ENCODE measurements around the gene PDZD2. TPM values are rescaled to one million over a fixed set of nuclear protein-coding genes. Genes with fewer than 3 reads are reported as not detected.

PDZD2 gene
- total and polyA plus RNA-seq, 2 experiments from 2014 or later: 8.3 to 16.9 TPM

DNA sequence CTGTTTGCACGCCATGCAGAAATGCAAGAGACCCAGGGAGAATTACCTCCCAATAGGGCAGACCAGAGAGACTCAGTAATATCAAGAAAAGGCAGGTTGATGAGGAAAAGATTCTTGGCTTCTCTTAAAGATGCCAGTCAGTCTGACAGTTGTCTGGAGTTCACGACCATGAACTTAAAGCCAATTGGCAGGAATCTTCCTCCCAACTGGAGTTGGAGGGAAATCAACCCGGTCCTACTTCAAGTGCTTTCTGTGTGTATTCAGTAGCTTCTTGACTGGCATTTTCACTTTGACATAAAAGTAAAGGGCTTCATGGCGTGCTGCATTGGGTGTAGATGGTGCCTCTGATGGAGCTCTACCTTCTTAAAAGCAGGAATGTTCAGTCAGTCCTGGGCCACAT is 390.9 kb downstream of the PDZD2 start:
- H3K36me3 Mint-ChIP-seq (ENCODE audit: low read depth): no peaks in the 10 kb centered on the region; the same call in 2 of the 3 replicates
- Histone ChIP-seq H3K27me3 (ENCODE audit: insufficient read depth) (no peaks in the 10 kb centered on the region), H3K4me3 (no peak overlapping the region), H3K4me2 (no peak overlapping the region), H3K27ac (ENCODE audit: low read depth) (no peak overlapping the region), H3K9me2 (ENCODE audit: insufficient read depth) (no peaks in the 10 kb centered on the region), H3K4me1 (ENCODE audit: insufficient read depth) (peaks cover 34% of the 10 kb centered on the region), H4K20me1 (replicated peaks; ENCODE audit: insufficient read depth) (no peaks in the 10 kb centered on the region), H2AFZ (no peak overlapping the region), H3F3A (replicated peaks; ENCODE audit: low read depth) (no peaks in the 10 kb centered on the region), H3K79me2 (replicated peaks; ENCODE audit: insufficient read depth) (no peaks in the 10 kb centered on the region), H3K36me3 (ENCODE audit: insufficient read depth) (no peaks in the 10 kb centered on the region)
- H3K27me3 Mint-ChIP-seq (ENCODE audit: insufficient read depth, low read depth, poor library complexity): peaks cover 3% of the 10 kb centered on the region
- no peak overlapping the region for H3K4me3 Mint-ChIP-seq
- H3K9me3 Mint-ChIP-seq: no peaks in the 10 kb centered on the region
- DNase-seq (ENCODE audit: low spot score): no peak
- H3K27ac Mint-ChIP-seq: no peak overlapping the region
- peaks cover 25% of the 10 kb centered on the region for H3K4me1 Mint-ChIP-seq
- no peak for ATAC-seq
- TF ChIP-seq, protein P1, sequence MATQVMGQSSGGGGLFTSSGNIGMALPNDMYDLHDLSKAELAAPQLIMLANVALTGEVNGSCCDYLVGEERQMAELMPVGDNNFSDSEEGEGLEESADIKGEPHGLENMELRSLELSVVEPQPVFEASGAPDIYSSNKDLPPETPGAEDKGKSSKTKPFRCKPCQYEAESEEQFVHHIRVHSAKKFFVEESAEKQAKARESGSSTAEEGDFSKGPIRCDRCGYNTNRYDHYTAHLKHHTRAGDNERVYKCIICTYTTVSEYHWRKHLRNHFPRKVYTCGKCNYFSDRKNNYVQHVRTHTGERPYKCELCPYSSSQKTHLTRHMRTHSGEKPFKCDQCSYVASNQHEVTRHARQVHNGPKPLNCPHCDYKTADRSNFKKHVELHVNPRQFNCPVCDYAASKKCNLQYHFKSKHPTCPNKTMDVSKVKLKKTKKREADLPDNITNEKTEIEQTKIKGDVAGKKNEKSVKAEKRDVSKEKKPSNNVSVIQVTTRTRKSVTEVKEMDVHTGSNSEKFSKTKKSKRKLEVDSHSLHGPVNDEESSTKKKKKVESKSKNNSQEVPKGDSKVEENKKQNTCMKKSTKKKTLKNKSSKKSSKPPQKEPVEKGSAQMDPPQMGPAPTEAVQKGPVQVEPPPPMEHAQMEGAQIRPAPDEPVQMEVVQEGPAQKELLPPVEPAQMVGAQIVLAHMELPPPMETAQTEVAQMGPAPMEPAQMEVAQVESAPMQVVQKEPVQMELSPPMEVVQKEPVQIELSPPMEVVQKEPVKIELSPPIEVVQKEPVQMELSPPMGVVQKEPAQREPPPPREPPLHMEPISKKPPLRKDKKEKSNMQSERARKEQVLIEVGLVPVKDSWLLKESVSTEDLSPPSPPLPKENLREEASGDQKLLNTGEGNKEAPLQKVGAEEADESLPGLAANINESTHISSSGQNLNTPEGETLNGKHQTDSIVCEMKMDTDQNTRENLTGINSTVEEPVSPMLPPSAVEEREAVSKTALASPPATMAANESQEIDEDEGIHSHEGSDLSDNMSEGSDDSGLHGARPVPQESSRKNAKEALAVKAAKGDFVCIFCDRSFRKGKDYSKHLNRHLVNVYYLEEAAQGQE (IDR thresholded peaks at IDR 0.05; ENCODE audit: unreplicated experiment): no peak
- TF ChIP-seq POLR2AphosphoS5 (IDR thresholded peaks at IDR 0.05; ENCODE audit: low read depth) (no peak), CREB1 (CRISPR knock-in tag; IDR thresholded peaks at IDR 0.05; ENCODE audit: low read depth) (no peak), JUNB (IDR thresholded peaks at IDR 0.05; ENCODE audit: unreplicated experiment) (no peak), CTCF (conservative IDR thresholded peaks at IDR 0.05; ENCODE audit: low read depth in 2 of 2) (no peak), NANOG (IDR thresholded peaks at IDR 0.05; ENCODE audit: borderline replicate concordance) (no peak), STAT1 (IDR thresholded peaks at IDR 0.05; ENCODE audit: unreplicated experiment) (no peak), EZH2phosphoT487 (IDR thresholded peaks at IDR 0.05; ENCODE audit: unreplicated experiment) (no peak), ZNF114 (CRISPR knock-in tag; IDR thresholded peaks at IDR 0.05) (no peak), ZNF331 (CRISPR knock-in tag; IDR thresholded peaks at IDR 0.05; ENCODE audit: low read depth) (no peak)
- TF ChIP-seq, protein P2, sequence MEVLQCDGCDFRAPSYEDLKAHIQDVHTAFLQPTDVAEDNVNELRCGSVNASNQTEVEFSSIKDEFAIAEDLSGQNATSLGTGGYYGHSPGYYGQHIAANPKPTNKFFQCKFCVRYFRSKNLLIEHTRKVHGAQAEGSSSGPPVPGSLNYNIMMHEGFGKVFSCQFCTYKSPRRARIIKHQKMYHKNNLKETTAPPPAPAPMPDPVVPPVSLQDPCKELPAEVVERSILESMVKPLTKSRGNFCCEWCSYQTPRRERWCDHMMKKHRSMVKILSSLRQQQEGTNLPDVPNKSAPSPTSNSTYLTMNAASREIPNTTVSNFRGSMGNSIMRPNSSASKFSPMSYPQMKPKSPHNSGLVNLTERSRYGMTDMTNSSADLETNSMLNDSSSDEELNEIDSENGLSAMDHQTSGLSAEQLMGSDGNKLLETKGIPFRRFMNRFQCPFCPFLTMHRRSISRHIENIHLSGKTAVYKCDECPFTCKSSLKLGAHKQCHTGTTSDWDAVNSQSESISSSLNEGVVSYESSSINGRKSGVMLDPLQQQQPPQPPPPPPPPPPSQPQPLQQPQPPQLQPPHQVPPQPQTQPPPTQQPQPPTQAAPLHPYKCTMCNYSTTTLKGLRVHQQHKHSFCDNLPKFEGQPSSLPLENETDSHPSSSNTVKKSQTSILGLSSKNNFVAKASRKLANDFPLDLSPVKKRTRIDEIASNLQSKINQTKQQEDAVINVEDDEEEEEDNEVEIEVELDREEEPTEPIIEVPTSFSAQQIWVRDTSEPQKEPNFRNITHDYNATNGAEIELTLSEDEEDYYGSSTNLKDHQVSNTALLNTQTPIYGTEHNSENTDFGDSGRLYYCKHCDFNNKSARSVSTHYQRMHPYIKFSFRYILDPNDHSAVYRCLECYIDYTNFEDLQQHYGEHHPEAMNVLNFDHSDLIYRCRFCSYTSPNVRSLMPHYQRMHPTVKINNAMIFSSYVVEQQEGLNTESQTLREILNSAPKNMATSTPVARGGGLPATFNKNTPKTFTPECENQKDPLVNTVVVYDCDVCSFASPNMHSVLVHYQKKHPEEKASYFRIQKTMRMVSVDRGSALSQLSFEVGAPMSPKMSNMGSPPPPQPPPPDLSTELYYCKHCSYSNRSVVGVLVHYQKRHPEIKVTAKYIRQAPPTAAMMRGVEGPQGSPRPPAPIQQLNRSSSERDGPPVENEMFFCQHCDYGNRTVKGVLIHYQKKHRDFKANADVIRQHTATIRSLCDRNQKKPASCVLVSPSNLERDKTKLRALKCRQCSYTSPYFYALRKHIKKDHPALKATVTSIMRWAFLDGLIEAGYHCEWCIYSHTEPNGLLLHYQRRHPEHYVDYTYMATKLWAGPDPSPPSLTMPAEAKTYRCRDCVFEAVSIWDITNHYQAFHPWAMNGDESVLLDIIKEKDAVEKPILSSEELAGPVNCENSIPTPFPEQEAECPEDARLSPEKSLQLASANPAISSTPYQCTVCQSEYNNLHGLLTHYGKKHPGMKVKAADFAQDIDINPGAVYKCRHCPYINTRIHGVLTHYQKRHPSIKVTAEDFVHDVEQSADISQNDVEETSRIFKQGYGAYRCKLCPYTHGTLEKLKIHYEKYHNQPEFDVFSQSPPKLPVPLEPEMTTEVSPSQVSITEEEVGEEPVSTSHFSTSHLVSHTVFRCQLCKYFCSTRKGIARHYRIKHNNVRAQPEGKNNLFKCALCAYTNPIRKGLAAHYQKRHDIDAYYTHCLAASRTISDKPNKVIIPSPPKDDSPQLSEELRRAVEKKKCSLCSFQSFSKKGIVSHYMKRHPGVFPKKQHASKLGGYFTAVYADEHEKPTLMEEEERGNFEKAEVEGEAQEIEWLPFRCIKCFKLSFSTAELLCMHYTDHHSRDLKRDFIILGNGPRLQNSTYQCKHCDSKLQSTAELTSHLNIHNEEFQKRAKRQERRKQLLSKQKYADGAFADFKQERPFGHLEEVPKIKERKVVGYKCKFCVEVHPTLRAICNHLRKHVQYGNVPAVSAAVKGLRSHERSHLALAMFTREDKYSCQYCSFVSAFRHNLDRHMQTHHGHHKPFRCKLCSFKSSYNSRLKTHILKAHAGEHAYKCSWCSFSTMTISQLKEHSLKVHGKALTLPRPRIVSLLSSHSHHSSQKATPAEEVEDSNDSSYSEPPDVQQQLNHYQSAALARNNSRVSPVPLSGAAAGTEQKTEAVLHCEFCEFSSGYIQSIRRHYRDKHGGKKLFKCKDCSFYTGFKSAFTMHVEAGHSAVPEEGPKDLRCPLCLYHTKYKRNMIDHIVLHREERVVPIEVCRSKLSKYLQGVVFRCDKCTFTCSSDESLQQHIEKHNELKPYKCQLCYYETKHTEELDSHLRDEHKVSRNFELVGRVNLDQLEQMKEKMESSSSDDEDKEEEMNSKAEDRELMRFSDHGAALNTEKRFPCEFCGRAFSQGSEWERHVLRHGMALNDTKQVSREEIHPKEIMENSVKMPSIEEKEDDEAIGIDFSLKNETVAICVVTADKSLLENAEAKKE (CRISPR knock-in tag; IDR thresholded peaks at IDR 0.05): no peak

All from GM23338 (cell line).